NCI-H2081 (cell line): Measurements from ENCODE around the gene GLIS1.
A peak's percentile ranks its signal among the peaks of the same experiment; 100 is the strongest.

Source experiments
- DNase-seq, 2 experiments: peaks; one replicate each; lab custom pipeline; 2025; lab: John Stamatoyannopoulos, UW

GLIS1 gene

GRCh38 chr1:53580739-53581475 lies 158.1 kb downstream of the GLIS1 start:
- no peak for DNase-seq

DNA sequence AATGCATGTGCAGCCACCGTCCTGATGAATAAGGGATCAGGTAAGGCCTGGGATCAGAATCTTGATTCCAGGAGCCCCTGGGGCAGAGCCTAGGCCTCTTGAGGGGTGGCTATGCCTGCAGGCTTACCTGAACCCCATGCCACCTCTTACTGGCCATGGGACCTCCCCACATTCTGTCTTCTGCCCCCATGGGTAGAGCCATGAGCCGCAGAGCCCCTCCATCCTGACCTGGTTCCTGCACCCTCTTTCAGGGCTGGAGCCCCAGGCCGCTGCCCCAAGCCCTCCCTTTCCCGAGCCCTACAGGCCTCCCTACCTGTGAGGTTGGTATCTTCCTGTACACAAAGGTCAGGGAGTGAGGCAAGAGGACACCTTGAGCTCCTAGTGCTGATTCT lies 159.0 kb downstream of the GLIS1 start:
- no peak for DNase-seq

GRCh38 chr1:53579221-53580008 lies 159.5 kb downstream of the GLIS1 start:
- no peak for DNase-seq

DNA sequence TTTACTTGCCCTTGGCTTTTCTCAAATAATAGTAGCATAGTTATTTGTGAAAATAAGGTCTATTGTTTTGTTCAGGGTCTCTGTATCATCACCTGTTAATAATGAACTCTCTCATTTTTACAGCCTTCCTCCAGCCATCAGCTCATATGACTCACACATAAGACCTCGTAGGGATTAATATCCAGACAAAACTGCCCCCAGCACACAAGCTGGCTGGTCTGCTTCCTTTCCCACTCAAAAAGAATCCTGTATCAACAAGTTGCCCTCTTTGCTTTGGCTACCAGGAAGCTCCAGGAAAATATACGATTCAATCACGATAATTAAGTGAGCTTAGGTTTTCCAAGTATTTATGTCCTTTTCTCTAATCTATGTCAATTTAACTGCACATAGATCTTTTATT lies 160.6 kb downstream of the GLIS1 start:
- no peak for DNase-seq

GRCh38 chr1:53577761-53578100 lies 161.2 kb downstream of the GLIS1 start:
- no peak for DNase-seq

DNA sequence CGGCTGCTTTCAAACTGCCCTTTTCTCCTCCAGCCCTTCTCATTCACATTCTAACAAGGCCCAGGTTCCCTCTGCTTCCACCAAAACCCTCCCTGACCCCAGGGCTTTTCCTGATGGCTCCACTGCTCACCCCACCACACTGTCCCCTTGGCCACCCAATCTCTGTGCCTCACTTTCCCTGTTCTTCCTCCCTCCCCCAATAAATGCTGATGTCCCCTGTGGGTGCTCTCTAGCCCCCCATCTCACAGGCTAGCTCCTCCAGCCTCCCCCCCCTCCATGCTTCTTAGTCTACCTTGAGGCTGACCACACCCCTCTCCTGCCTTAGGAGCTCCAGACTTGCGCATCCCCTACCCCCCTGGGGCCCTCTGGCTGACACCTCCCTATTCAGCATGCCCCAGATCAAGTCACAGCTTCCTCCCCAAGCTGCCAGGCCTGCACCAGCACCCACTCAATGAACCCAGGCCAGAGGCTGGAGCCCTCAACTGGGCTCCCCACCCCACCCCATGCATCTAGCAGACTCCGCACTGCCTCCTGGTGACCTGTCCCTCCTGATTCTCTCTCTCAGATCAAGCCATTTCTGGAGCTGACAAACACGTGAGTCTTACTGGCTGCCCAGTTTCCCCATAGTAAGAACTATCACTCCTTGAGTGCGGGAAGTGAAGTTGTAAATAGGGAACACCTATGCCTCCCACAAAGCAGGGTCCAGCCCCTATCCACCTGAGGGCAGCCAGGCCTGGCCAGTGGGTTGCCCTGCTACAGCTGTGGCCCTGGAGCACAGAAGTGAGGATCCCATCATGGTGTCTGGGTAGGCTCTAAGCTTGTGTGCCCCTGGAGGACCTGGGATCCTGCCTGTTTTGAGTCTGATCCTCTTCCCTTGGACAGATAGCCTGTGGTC lies 161.9 kb downstream of the GLIS1 start:
- no peak for DNase-seq

GRCh38 chr1:53576381-53576801 lies 162.6 kb downstream of the GLIS1 start:
- DNase-seq: no peak

GRCh38 chr1:53575955-53576320 lies 163.0 kb downstream of the GLIS1 start:
- DNase-seq: no peak

DNA sequence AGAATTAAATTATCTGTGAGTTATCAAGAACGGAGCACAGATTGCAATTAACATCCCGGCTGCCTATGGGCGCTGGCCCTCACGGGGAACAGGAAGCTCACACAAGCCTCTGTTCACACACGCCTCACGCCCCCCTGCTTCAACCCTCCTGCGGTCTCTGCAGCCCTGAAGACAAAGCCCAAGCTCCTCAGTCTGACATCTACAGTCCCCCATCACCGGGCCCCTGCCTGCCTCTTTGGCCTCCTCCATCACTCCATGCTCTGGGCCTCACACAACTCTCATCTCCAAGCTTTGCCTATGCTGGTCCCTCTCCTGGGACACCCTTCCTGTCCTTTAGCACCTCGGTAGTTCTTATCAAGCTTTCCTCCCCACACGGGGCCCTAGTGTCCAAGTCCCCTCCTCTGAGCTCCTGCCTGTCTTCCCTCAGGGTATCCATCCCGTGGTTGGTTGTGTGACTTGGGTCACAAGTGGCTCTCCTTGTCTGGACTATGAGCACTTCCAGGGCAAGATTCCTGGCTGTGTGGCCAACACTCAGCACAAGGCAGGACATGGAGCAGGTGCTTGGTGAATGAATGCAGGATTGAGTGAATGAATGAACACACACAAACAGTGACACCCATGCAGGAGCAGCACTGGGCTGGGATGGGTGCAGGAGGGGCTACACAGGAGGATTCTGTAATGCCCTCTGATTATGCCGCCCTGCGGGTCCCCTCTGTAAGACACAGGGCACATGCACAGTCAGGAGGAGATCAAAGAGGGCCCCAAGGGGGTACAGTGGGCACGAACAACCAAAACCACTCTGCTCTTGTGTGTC lies 163.6 kb downstream of the GLIS1 start:
- DNase-seq: no peak

GRCh38 chr1:53574621-53575020 lies 164.3 kb downstream of the GLIS1 start:
- DNase-seq: no peak

- no peak for DNase-seq
These were observed 165.0 kb downstream of the GLIS1 start for GRCh38 chr1:53573931-53574330.

GRCh38 chr1:53573522-53573921 lies 165.4 kb downstream of the GLIS1 start:
- DNase-seq: no peak

DNA sequence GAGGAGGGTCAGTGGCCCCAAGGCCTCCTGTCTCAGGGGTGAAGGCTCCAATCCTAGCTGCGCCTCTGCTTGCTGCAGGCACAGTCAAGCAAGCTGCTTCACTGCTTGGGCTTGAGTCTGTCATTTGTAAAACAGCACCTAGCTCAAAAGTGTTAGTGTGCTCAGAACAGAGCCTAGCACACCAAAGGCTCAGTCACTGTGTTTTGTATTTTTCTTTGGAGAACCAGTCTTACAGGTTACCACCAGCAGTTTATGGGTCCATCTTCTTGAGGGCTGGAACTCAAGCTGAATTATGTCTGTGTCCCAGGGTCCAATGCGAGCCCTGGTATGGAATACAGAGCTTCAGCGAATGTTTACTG lies 166.2 kb downstream of the GLIS1 start:
- no peak for DNase-seq

DNA sequence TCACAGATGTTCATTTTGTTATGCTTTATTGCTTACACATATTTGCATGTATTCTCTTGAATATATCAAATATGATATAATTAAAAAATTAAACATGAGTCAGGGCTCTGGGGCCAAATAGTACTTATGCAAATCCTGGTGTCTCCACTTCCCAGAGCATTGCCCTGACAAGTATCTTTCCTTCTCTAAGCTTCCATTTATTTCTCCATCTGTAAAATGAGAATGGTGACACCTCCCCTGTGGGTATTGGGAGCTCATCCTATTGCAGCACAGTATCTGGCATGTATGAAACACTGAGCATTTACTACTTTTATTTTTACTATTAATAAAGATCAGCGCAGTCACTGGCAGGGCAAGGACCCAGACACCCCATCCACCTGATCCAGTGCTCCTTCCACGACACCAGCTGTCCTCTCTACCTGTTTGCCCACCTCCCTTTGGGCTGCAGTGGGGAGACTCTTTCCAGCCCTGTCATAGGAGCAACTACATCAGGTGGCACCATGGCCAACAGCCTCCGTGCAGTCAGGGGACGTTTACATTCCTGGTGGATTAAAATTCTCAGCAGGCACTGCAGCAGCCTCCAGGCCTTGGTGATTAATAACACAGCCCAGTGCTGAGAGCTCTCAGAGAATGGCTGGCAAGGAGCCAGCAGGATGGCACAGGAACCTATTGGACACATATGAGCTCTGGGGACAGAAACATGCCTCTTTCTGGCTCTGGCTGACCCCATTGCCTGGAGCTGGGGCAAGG lies 166.7 kb downstream of the GLIS1 start:
- peak; percentile 64 to 78 for DNase-seq

DNA sequence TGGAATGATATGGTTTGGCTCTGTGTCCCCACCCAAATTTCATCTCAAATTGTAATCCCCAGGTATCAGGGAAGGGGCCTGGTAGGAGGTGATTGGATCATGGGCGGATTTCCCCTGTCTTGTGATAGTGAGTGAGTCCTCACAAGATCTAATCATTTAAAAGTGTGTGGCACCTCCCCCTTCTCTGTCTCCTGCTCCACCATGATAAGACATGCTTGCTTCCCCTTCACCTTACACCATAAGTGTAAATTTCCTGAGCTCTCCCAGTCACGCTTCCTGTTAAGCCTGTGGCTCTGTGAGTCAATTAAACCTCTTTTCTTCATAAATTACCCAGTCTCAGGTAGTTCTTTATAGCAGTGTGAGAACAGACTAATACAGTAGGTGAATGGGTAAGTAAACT lies 170.4 kb downstream of the GLIS1 start:
- no peak for DNase-seq

DNA sequence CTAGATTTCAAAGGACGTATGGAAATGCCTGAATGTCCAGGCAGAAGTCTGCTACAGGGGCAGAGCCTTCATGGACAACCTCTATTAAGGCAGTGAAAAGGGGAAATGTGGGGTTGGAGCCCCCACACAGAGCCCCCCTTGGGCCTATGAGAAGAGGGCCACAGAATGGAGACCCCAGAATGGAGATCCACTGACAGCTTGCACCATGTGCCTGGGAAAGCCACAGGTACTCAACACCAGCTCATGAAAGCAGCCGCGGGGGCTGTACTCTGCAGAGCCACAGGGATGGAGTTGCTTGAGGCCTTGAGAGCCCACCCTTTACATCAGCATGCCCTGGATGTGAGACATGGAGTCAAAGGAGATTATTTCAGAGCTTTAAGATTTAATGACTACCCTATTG lies 171.1 kb downstream of the GLIS1 start:
- DNase-seq: no peak

GRCh38 chr1:53567450-53567849 lies 171.5 kb downstream of the GLIS1 start:
- DNase-seq: no peak

GRCh38 chr1:53563611-53564010 lies 175.4 kb downstream of the GLIS1 start:
- DNase-seq: no peak

- DNase-seq: no peak
These were observed 176.0 kb downstream of the GLIS1 start for GRCh38 chr1:53562981-53563379.

DNA sequence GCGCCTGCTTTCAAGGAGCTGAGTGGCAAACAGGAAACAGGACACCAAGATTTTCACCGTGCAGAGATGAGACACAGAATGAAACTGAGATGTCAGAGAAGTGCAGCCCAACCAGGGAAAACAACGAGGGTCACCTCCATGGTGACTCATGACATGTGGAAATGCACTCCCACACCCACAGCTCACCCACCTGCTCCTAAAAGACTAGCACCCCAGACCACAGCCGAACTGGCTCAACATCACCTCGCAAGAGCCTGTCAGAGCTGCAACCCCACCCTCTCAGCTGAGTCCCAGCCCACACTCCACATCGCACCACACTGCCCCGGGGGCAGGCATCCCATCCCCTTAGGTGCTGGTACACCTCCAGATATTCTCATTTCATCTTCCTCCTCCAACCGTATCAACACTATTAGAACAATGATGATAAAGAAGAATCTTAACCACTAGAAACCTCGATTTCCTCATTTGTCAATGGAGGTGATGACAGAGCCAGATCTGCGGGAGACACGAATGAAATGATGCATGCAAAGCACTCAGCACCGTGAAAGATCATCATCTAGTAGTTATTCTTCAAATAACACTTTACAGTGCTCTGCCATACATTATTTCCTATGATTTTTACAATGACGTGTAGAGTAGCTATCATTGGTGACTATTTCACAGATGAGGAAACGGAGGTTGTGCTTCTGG lies 176.5 kb downstream of the GLIS1 start:
- no peak for DNase-seq
